HG03558 (cell line): ENCODE results near the gene JAK2.
"Not testable (repeated sequence)": the region's sequence is repeated elsewhere in the genome, so short reads cannot be mapped to it uniquely, and the experiment has no call there.

Experiments used
- ATAC-seq: cut with Tn5 transposase; IDR thresholded peaks from one replicate; pipeline ENCODE4 v1.9.1; 2021; ENCODE audit warnings: moderate number of reproducible peaks; ENCODE audit not compliant: unreplicated experiment; ENCODE audit errors: extremely low read depth

JAK2 gene

DNA sequence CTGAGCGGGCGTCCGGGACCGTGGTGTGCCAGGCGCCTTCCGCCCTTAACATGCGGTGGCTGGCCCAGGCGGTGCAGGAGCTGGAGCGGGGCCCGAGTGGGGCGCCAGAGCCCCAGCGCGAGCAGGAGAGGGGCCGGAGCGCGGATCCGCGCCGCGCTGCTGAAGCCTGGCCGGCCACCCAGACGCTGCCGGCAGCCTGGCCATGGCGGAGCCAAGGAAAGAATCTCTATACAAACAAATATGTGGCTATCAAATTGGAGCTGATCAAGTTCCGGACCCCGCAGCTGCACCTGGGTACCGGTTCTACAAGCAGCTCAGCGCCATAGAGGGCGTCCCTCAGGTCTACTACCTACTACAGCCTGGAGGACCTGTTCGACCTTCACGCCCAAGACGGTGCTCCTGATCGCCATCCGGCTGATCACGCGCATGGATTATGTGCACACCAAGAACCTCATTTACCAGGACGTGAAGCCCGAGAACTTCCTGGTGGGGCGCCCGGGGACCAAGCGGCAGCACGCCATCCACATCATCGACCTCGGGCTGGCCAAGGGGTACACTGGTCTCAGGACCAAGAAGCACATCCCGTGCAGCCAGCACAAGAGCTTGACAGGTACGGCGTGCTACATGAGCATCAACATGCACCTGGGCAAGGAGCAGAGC, 55.8 kb downstream of the JAK2 start:
- no peak for ATAC-seq

DNA sequence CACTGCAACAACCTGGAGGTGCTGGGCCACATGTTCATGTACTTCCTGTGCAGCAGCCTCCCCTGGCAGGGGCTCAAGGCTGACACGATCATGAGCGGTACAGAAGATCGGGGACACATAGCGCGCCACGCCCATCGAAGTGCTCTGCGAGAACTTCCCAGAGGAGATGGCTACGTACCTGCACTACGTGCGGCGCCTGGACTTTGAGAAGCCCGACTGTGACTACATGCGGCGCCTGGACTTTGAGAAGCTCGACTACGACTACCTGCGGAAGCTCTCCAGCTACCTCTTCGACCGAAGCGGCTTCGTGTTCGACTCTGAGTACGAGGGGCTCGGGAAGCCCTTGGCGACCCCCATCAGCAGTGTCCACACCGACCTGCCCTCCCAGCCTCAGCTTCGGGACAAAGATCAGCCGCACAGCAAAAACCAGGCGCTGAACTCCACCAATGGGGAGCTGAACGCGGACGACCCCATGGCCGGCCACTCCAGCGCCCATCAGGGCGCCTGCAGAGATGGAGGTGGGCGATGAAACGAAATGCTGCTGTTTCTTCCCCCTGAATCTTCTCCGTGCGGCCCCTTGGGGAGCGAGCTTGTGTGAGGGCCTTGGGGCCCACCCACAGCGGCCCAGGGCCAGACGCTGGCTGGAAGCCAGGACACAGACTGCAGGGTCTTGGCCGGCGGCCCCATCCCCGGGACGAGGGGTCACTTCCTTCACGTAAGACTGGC, 56.5 kb downstream of the JAK2 start:
- ATAC-seq = no peak

DNA sequence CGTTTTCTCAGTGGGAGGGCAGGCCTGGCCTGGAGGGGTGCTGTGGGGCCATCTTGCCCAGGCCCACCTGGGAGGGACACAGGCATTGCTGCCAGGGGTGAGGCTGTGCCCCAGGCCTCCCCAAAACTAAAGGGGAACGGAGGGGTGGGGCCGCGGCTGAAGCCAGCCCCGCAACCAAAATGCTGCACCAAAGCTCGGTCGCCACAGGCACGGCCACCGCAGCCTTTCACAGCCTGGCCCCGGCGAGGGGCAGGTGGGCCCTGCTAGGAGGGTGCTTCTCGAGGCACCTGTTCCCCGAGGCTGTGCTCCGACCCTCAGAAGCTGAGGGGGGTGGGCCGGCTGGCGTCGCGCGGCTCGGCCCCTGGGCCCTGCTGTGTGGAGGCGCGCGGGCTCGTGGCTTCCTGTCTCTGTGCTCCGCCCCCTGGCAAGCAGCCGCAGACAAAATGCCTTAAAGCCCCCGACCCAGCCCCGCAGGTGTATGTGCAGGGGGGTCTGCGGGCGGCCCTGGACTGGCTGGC, 57.6 kb downstream of the JAK2 start:
- ATAC-seq = no peak

DNA sequence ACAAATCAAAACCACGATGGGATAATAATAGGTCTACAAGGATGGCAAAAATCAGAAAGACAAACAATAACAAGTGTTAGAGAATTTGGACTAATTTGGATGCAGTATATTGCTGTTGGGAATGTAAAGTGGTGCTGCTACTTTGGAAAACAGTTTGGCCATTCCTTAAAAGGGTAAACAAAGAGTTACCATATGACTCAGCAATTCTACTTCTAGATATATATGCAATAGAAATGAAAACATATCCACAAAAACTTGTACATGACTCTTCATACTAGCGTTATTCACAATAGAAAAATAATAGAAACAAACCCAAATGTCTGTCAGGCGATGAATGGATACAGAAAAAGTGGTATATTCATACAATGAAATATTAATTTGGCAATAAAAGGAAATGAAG, 58.3 kb downstream of the JAK2 start:
- ATAC-seq = no peak

DNA sequence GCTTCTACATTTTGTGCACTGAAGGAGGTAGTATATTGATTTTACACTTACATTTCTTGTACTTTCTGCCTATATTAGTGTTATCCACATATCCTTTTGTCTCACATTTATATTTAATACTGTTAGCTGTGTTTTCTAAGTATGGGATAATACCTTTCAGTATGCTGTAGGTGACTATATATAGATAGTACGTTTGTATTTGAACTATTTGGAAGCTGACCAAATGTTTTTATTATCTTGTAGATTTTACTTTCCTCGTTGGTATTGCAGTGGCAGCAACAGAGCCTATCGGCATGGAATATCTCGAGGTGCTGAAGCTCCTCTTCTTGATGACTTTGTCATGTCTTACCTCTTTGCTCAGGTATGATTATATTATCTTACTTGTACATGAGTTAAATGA, 59.1 kb downstream of the JAK2 start:
- no peak for ATAC-seq

DNA sequence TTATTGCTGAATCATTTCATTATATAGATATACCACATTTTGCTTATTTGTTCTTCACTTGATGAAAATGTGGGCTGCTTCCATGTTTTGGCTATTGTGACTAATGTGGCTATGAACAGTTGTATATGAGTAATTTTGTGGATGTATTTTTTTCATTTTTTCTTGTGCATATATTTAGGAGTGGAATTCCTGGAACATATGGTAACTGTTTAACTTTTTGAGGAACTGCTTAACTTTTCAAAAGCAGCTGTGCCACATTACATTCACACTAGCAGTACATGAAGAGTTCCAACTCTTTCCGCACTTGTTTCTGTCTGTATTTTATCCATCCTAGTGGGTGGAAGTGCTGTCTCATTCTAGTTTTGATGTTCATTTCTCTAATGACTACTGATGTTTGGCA, 67.8 kb downstream of the JAK2 start:
- no peak for ATAC-seq

DNA sequence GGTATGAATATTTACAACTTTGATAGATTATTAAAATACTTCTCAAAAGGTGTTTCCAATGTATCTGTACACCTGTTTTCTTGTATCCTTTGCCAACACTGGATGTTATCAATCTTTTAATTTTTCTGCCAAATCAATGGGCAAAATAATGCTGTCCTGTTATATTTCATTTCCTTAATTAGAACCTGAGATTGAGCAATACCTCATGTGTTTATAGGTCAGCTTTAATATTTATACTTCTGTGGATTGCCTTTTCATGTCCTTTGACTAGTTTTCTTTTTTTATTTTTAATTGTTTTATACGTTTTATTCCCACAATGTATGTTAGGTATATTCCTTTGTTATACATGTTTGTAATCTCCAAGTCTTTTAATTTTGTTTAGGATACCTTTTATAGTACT, 77.6 kb downstream of the JAK2 start:
- ATAC-seq = no peak

DNA sequence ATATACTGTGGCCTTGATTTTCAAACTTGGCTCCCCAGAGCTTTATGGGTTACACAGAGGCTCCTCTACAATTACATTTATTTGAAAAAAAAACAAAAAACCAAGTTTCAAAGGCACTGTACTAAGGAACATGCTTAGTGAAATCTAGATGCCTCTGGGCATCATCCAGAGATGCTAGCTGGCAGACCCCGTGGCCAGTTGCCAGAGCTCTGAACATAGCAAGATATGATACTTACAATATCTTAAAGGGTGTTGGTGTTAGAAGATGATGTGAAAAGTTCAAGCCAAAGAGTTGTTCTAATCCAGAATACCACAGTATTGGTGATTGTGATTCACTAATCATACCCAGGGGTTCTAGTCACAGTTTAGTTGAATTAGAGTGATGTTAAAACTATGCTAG, 87.8 kb downstream of the JAK2 start:
- no peak for ATAC-seq

DNA sequence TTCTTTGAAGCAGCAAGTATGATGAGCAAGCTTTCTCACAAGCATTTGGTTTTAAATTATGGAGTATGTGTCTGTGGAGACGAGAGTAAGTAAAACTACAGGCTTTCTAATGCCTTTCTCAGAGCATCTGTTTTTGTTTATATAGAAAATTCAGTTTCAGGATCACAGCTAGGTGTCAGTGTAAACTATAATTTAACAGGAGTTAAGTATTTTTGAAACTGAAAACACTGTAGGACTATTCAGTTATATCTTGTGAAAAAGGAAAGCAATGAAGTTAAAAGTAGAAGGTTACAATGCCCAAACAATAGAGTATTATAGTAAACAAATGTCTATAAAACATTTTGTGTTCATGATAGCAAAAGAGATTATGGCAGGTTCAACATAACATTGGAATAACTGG, 88.6 kb downstream of the JAK2 start:
- ATAC-seq = no peak

DNA sequence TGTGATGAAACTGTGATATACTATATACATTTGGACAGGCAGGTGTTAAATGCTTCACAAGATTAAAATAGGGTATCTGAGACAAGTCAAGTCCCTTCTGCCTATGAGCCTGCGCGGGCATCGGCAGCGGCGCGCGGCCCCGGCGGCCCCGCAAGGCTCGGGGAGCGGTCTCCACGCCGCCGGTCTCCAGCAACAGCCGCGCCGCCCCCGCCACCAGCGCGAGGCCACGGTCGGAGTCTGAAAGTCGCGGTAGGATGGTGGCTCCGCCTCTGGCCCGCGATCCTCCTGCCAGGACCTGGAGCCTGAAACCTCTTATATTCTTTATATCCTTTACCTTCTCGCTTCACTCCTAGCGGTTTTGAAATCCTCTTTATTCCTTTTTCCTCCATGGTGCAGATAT, 100.9 kb downstream of the JAK2 start:
- ATAC-seq = no peak

DNA sequence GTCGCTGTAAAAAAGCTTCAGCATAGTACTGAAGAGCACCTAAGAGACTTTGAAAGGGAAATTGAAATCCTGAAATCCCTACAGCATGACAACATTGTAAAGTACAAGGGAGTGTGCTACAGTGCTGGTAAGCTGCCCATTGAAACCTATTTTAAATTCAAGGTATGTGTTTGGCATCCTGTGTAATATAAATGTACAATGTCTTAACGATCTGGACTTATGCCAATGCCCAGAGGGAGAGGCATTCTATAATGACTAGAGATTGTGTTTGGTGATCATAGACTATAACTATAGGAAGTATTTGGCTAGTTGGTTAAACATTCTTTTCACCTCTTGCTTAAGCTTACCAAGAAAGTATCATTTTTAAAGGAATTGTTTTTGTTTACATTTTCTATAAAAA, 104.7 kb downstream of the JAK2 start:
- ATAC-seq = no peak

DNA sequence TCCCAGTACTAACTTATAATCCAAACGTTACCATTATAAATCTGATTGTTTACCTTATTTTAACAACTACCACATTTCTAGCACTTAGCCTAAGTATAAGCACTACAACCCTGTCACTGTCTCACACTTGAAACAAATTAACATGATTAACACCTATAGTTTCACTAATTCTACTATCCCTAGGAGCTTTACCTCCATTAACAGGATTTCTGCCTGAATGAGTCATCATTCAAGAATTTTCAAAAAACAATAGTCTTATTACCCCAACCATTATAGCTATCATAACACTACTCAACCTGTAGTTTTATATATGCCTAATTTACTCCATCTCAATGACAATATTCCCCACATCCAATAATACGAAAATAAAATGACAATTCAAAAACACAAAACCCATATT, 110.7 kb downstream of the JAK2 start:
- no peak for ATAC-seq

DNA sequence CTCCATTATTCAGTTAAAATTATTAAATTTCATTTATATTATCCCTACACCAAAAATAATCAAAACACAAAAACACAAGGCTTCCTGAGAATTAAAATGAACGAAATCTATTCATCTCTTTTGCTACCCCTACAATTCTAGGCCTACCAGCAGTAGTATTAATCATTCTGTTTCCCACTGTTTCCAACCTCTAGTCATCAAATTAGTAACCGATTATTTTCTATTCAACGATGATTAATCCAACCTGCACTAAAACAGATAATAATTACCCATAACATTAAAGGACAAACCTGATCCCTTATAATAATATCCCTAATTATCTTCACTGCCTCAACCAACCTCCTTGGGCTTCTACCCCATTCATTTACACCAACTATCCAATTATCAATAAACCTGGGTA, 114.4 kb downstream of the JAK2 start:
- ATAC-seq = no peak

DNA sequence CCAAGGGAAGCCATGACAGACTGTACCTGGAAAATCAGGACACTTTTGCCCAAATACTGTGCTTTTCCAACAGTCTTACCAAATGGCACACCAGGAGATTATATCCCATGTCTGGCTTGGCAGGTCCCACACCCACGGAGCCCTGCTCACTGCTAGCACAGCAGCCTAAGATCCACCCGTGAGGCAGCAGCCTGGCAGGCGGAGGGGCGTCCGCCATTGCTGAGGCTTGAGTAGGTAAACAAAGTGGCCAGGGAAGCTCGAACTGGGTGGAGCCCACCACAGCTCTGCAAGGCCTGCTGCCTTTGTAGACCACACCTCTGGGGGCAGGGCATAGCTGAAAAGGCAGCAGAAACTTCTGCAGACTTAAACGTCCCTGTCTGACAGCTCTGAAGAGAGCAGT, 116.1 kb downstream of the JAK2 start:
- not testable (repeated sequence) for ATAC-seq

DNA sequence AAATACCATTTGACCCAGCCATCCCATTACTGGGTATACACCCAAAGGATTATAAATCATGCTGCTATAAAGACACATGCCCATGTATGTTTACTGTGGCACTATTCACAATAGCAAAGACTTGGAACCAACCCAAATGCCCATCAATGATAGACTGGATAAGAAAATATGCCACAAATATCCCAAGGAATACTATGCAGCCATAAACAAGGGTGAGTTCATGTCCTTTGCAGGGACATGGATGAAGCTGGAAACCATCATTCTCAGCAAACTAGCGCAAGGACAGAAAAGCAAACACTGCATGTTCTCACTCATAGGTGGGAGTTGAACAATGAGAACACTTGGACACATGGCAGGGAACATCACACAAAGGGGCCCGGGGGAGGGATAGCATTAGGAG, 121.4 kb downstream of the JAK2 start:
- ATAC-seq = not testable (repeated sequence)

DNA sequence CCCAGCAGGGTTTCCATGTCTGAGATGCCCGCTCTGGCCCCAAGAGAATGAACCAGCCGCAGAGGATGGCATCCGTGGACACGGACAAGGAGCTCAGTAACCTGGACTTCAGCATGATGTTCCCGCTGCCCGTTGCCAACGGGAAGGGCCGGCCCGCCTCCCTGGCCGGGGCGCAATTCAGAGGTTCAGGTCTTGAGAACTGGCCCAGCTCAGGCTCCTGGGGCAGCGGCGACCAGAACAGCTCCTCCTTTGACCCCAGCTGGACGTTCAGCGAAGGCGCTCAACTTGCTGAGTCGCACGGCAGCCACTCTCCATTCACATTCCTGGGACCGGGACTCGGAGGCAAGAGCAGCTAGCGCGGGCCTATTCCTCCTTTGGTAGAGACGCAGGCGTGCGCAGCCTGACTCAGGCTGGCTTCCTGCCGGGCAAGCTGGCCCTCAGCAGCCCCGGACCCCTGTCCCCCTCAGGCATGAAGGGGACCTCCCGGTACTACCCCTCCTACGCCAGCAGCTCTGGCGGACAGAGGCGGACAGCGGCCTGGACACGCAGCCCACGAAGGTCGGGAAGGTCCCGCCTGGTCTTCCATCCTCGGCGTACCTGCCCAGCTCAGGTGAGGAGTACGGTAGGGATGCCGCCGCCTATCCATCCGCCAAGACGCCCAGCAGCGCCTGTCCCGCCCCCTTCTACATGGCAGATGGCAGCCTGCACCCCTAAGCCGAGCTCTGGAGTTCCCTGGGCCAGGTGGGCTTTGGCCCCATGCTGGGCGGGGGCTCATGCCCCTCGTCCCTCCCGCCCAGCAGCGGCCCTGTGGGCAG, 126.0 kb downstream of the JAK2 start:
- ATAC-seq = no peak

DNA sequence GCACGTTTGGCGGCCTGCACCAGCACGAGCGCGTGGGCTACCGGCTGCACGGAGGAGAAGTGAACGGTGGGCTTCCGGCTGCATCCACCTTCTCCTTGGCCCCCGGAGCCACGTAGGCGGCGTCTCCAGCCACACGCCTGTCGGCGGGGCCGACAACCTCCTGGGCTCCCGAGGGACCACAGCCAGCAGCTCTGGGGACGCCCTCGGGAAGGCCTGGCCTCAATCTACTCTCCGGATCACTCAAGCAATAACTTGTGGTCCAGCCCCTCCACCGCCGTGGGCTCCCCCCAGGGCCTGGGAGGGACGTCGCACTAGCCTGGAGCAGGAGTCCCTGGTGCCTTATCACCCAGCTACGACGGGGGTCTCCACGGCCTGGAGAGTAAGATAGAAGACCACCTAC, 126.6 kb downstream of the JAK2 start:
- ATAC-seq = no peak

DNA sequence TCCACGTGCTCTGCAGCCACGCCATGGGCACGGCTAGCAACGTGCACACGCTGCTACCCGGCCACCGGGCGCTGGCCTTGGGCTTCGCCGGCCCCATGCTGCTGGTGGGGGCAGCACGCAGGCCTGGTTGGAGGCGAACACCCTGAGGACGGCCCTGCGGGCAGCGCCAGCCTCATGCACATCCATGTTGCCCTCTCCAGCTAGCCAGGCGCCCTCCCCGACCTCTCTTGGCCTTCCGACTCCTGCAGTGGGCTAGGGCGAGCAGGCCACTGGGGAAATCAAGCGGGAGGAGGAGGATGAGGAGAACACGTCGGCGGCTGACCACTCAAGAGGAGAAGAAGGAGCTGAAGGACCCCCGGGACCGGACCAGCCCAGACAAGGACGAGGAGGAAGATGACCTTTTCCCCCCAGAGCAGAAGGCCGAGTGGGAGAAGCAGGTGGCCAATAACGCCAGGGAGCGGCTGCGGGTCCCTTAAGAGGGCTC, 127.1 kb downstream of the JAK2 start:
- no peak for ATAC-seq

DNA sequence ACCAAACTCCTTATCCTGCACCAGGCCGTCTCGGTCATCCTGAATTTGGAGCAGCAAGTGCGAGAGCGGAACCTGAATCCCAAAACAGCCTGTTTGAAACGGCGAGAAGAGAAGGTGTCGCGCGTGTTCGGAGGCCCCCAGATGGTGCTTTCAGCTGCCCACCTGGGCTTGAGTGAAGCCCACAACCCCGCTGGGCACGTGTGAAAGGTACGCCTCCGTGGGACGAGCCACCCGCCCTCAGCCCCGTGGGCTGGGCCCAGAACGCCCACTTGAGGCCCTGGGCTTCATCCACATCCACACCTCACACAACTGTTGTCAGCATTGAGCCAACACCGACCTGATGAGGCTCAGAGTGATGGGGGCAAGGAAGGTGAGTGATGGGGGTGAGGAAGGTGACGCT, 127.6 kb downstream of the JAK2 start:
- no peak for ATAC-seq

DNA sequence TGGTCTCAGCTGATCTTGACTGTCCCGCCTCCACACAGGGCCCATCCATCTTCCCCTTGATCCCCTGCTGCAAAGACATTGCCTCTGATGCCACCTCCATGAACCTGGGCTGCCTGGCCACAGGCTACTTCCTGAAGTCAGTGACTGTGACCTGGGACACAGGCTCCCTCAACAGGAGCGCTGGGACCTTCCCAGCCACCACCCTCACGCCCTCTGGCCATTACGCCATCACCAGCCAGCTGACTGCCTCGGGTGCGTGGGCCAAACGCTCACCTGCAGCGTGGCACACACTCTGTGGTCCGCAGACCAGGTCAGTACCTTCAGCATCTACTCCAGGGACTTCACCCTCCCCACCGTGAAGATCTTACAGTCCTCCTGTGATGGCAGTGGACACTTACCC, 128.5 kb downstream of the JAK2 start:
- ATAC-seq = no peak
